ENCODE data around the gene PIGC. TPM values are rescaled to one million over a fixed set of nuclear protein-coding genes. Genes with fewer than 3 reads are reported as not detected.

Gene PIGC
- total RNA-seq (22.6 TPM), polyA plus RNA-seq (100 to 1,000 TPM; 110 to 132 (median 126) TPM)

DNA sequence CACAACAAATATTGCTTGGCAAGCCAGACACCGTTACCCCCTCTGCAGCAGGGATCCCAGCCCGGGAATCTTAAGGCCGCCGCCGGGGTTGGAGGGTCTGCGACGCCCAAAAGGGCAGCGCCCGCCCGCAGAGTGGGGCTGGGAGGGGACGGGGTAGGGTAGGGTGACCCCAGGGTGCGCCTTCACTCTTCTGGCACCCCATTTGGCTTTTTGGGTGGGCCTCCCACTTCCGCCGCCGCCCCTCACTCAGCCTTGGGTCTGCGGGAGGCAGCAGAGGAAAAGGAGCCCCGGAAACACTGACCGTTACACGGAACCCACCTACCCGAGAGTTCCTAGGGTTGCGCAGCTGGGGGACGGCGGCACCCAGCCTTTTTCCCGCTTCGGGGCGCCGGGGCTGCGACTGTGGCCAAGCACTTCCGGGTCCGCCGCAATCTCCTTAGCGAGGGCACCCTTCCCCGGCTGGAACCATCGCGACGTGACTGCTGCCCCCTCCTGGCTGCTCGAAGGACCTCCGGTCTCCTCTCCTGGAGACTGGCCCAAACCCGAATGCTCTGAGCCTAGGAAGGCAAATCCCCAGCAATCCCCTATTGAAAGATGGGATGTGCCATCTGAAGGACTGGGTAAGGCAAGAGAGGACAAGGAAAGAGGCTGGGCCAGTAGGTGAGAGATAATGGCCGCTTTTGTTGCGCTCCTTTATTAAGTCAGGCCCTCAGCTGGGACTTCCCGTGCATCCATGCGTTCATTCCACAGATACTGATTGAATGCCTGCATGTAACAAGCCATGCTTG is at the start of gene PIGC:
TSS of gene PIGC (minus strand) at position 404 of the 788 bp plus-strand sequence. CDS start 1,447 bp downstream, outside the sequence.
- peaks cover 24% of the 10 kb centered on the region for H3K4me1 ChIP-seq (ENCODE audit: control insufficient read depth, insufficient read depth, low read length, poor library complexity, severe bottlenecking)
- DNase-seq (peak; percentile 83 to 92 (median 86)), ATAC-seq (ENCODE audit: low read depth in 2 of 2) (peak; percentile 99)
- H3K36me3 ChIP-seq (ENCODE audit: control insufficient read depth, insufficient read depth, low read length) = peaks cover 9% of the 10 kb centered on the region
- no peaks in the 10 kb centered on the region for H3K9me3 ChIP-seq (ENCODE audit: control insufficient read depth in 2 of 2, low read length in 2 of 2)
- no peaks in the 10 kb centered on the region for H3K27me3 Mint-ChIP-seq
- H3K27ac Mint-ChIP-seq = peak within 1 kb of the TSS; percentile 92 to 99 (median 96)
- peak within 1 kb of the TSS; percentile 81 for H3K27ac ChIP-seq (ENCODE audit: insufficient read depth, low read length, poor library complexity, severe bottlenecking)
- peak within 1 kb of the TSS; percentile 89 to 98 (median 97) for H3K4me3 Mint-ChIP-seq
- peak within 1 kb of the TSS; percentile 89 for H3K4me3 ChIP-seq (ENCODE audit: low read depth, low read length)
- H3K27me3 ChIP-seq (ENCODE audit: control insufficient read depth, insufficient read depth, low read length) = no peaks in the 10 kb centered on the region
- H3K4me1 Mint-ChIP-seq = peaks cover 36 to 61% (median 48%) of the 10 kb centered on the region in 4 donors
- peaks cover 0 to 3% (median 0%) of the 10 kb centered on the region in 7 donors for H3K9me3 Mint-ChIP-seq
- peaks cover 20% of the 10 kb centered on the region for H3K36me3 Mint-ChIP-seq

DNA sequence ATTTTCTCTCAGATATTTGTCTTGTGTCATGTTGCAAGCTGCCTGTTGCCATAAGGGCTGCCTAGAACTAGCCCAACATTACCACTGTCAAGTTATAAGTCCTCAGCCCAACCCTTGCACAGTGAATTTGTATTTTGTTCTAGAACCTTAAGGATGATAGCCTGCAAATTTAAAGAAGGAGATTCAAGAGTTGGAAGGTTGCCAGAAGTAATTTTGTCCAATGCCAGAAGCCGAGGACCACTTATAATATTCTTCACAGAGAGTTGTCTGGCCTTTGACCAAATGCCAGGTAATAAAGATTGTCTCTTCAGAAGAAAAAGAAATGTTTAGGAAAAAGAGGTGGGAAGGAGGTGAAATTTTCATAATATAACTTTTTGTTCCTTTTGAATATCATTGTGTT is 48.6 kb upstream of the PIGC start:
- Histone ChIP-seq H3K27me3 (ENCODE audit: control insufficient read depth, insufficient read depth, low read length) (peaks cover 25% of the 10 kb centered on the region), H3K27ac (ENCODE audit: insufficient read depth, low read length, poor library complexity, severe bottlenecking) (no peak overlapping the region), H3K9me3 (ENCODE audit: control insufficient read depth in 2 of 2, low read length in 2 of 2) (no peaks in the 10 kb centered on the region), H3K36me3 (ENCODE audit: control insufficient read depth, insufficient read depth, low read length) (no peaks in the 10 kb centered on the region), H3K4me3 (ENCODE audit: low read depth, low read length) (no peak overlapping the region), H3K4me1 (ENCODE audit: control insufficient read depth, insufficient read depth, low read length, poor library complexity, severe bottlenecking) (no peaks in the 10 kb centered on the region)
- no peak overlapping the region for H3K4me3 Mint-ChIP-seq
- no peaks in the 10 kb centered on the region for H3K36me3 Mint-ChIP-seq
- H3K9me3 Mint-ChIP-seq = no peaks in the 10 kb centered on the region
- no peak for ATAC-seq (ENCODE audit: low read depth in 2 of 2)
- H3K27ac Mint-ChIP-seq = no peak overlapping the region
- H3K27me3 Mint-ChIP-seq = peaks cover 25% of the 10 kb centered on the region
- H3K4me1 Mint-ChIP-seq = peaks cover 0 to 3% (median 0%) of the 10 kb centered on the region in 4 donors
- DNase-seq = no peak

GRCh38 chr1:172489847-172490246 is 46.0 kb upstream of the PIGC start:
- Histone ChIP-seq H3K27ac (ENCODE audit: insufficient read depth, low read length, poor library complexity, severe bottlenecking) (no peak overlapping the region), H3K27me3 (ENCODE audit: control insufficient read depth, insufficient read depth, low read length) (peaks cover 29% of the 10 kb centered on the region), H3K4me3 (ENCODE audit: low read depth, low read length) (no peak overlapping the region), H3K9me3 (ENCODE audit: control insufficient read depth in 2 of 2, low read length in 2 of 2) (no peaks in the 10 kb centered on the region), H3K36me3 (ENCODE audit: control insufficient read depth, insufficient read depth, low read length) (no peaks in the 10 kb centered on the region), H3K4me1 (ENCODE audit: control insufficient read depth, insufficient read depth, low read length, poor library complexity, severe bottlenecking) (no peaks in the 10 kb centered on the region)
- ATAC-seq (ENCODE audit: low read depth in 2 of 2) (no peak), DNase-seq (no peak)
- Mint-ChIP-seq H3K4me3 (no peak overlapping the region), H3K36me3 (no peaks in the 10 kb centered on the region), H3K27me3 (peaks cover 38% of the 10 kb centered on the region), H3K9me3 (peaks cover 0 to 2% (median 0%) of the 10 kb centered on the region in 7 donors), H3K4me1 (peaks cover 0 to 3% (median 0%) of the 10 kb centered on the region in 4 donors), H3K27ac (no peak overlapping the region)

- peaks cover 0 to 5% (median 0%) of the 10 kb centered on the region in 4 donors for H3K4me1 Mint-ChIP-seq
- H3K4me3 Mint-ChIP-seq = no peak overlapping the region
- Histone ChIP-seq H3K27me3 (ENCODE audit: control insufficient read depth, insufficient read depth, low read length) (peaks cover 37% of the 10 kb centered on the region), H3K36me3 (ENCODE audit: control insufficient read depth, insufficient read depth, low read length) (no peaks in the 10 kb centered on the region), H3K4me1 (ENCODE audit: control insufficient read depth, insufficient read depth, low read length, poor library complexity, severe bottlenecking) (no peaks in the 10 kb centered on the region), H3K4me3 (ENCODE audit: low read depth, low read length) (no peak overlapping the region), H3K9me3 (ENCODE audit: control insufficient read depth in 2 of 2, low read length in 2 of 2) (no peaks in the 10 kb centered on the region), H3K27ac (ENCODE audit: insufficient read depth, low read length, poor library complexity, severe bottlenecking) (no peak overlapping the region)
- H3K27me3 Mint-ChIP-seq = peaks cover 48% of the 10 kb centered on the region
- DNase-seq = no peak
- peaks cover 0 to 2% (median 0%) of the 10 kb centered on the region in 7 donors for H3K9me3 Mint-ChIP-seq
- no peak overlapping the region for H3K27ac Mint-ChIP-seq
- no peak for ATAC-seq (ENCODE audit: low read depth in 2 of 2)
- H3K36me3 Mint-ChIP-seq = no peaks in the 10 kb centered on the region
These were observed 44.5 kb upstream of the PIGC start for GRCh38 chr1:172488393-172488792.

DNA sequence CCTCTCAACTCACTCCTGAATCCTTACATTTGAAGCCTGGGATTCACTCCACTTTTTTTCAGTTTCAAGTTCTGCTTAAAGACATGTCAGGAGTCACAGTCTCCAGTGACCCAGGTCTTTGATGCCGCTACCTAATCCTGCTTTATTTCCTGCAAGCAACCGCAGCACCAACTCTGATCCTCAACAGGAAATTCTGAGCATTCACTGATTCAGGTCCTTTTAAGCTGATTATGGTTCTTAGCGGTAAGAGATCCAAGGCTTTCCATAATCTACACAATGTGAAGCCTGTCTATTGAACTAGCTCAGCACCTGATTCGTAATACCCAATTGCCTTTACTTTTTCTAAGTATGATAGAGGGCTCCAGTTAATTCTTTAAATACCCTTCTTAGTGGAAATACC is 43.7 kb upstream of the PIGC start:
- Histone ChIP-seq H3K4me1 (ENCODE audit: control insufficient read depth, insufficient read depth, low read length, poor library complexity, severe bottlenecking) (no peaks in the 10 kb centered on the region), H3K27me3 (ENCODE audit: control insufficient read depth, insufficient read depth, low read length) (peaks cover 37% of the 10 kb centered on the region), H3K9me3 (ENCODE audit: control insufficient read depth in 2 of 2, low read length in 2 of 2) (no peaks in the 10 kb centered on the region), H3K36me3 (ENCODE audit: control insufficient read depth, insufficient read depth, low read length) (no peaks in the 10 kb centered on the region), H3K4me3 (ENCODE audit: low read depth, low read length) (no peak overlapping the region), H3K27ac (ENCODE audit: insufficient read depth, low read length, poor library complexity, severe bottlenecking) (no peak overlapping the region)
- Mint-ChIP-seq H3K27me3 (peaks cover 56% of the 10 kb centered on the region), H3K9me3 (peaks cover 0 to 2% (median 0%) of the 10 kb centered on the region in 7 donors), H3K4me3 (no peak overlapping the region), H3K4me1 (peaks cover 0 to 5% (median 0%) of the 10 kb centered on the region in 4 donors), H3K27ac (no peak overlapping the region), H3K36me3 (no peaks in the 10 kb centered on the region)
- no peak for ATAC-seq (ENCODE audit: low read depth in 2 of 2)
- DNase-seq = peak in 1 of 3 donors; percentile 8

DNA sequence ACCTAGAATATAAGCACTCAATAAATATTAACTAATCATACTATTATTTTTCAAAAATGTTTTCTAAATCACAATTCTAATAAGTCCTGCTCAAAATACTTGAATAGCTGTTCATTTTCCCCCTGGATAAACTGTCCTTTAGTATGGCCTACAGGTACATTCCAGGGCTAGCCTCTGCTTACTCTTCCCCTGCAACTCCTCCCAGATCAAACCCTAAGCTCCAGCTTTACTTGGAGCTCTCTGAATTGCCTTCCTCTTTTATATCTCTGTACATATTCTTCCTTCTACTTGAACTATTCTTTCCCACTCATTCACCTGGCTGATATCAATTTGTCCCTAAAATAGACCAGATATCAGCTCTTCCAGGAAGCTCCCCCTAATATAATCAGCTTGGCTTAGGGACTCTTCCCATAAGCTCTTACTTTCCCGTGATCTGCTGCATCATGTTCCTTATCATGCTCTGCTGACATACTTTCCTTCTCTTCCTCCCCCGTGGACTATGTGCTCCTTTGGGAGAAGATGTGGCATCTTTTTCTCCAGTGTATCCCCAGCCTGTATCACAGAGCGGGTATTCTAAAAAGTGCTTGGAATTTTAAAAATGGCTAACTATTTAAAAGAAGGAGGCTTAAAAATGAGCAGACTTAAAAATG is 43.1 kb upstream of the PIGC start:
- no peaks in the 10 kb centered on the region for H3K4me1 ChIP-seq (ENCODE audit: control insufficient read depth, insufficient read depth, low read length, poor library complexity, severe bottlenecking)

GRCh38 chr1:172485626-172486025 is 41.8 kb upstream of the PIGC start:
- H3K4me3 ChIP-seq (ENCODE audit: low read depth, low read length) = no peak overlapping the region
- H3K27ac Mint-ChIP-seq = no peak overlapping the region
- H3K36me3 ChIP-seq (ENCODE audit: control insufficient read depth, insufficient read depth, low read length) = no peaks in the 10 kb centered on the region
- no peaks in the 10 kb centered on the region for H3K9me3 ChIP-seq (ENCODE audit: control insufficient read depth in 2 of 2, low read length in 2 of 2)
- DNase-seq = no peak
- peaks cover 67% of the 10 kb centered on the region for H3K27me3 Mint-ChIP-seq
- no peak for ATAC-seq (ENCODE audit: low read depth in 2 of 2)
- peaks cover 27% of the 10 kb centered on the region for H3K27me3 ChIP-seq (ENCODE audit: control insufficient read depth, insufficient read depth, low read length)
- H3K4me1 Mint-ChIP-seq = peaks cover 0 to 5% (median 0%) of the 10 kb centered on the region in 4 donors
- H3K4me1 ChIP-seq (ENCODE audit: control insufficient read depth, insufficient read depth, low read length, poor library complexity, severe bottlenecking) = no peaks in the 10 kb centered on the region
- H3K27ac ChIP-seq (ENCODE audit: insufficient read depth, low read length, poor library complexity, severe bottlenecking) = no peak overlapping the region
- H3K36me3 Mint-ChIP-seq = no peaks in the 10 kb centered on the region
- no peak overlapping the region for H3K4me3 Mint-ChIP-seq
- H3K9me3 Mint-ChIP-seq = peaks cover 0 to 2% (median 0%) of the 10 kb centered on the region in 7 donors

More for the DNA sequence above, 43.1 kb upstream of the PIGC start:
- H3K9me3 Mint-ChIP-seq = peaks cover 0 to 2% (median 0%) of the 10 kb centered on the region in 7 donors
- Histone ChIP-seq H3K9me3 (ENCODE audit: control insufficient read depth in 2 of 2, low read length in 2 of 2) (no peaks in the 10 kb centered on the region), H3K27ac (ENCODE audit: insufficient read depth, low read length, poor library complexity, severe bottlenecking) (no peak overlapping the region), H3K36me3 (ENCODE audit: control insufficient read depth, insufficient read depth, low read length) (no peaks in the 10 kb centered on the region), H3K27me3 (ENCODE audit: control insufficient read depth, insufficient read depth, low read length) (peaks cover 34% of the 10 kb centered on the region), H3K4me3 (ENCODE audit: low read depth, low read length) (no peak overlapping the region)
- peaks cover 57% of the 10 kb centered on the region for H3K27me3 Mint-ChIP-seq
- no peak for ATAC-seq (ENCODE audit: low read depth in 2 of 2)
- DNase-seq = no peak
- H3K36me3 Mint-ChIP-seq = no peaks in the 10 kb centered on the region
- H3K4me1 Mint-ChIP-seq = peaks cover 0 to 5% (median 0%) of the 10 kb centered on the region in 4 donors
- no peak overlapping the region for H3K4me3 Mint-ChIP-seq
- H3K27ac Mint-ChIP-seq = no peak overlapping the region

All from CD4-positive, CD25-positive, alpha-beta regulatory T cell (primary cell).